Common myeloid progenitor, CD34-positive (primary cell): ENCODE measurements around the gene DRG2.

Source experiments
- CTCF ChIA-PET: fragments of 350-600 bp; sonication (Branson Sonifier 250); formaldehyde crosslinking; loops from one replicate; lab custom pipeline; 2021; ENCODE audit warnings: antibody characterized with exemption; lab: Charles Lee
- POLR2A ChIA-PET: fragments of 350-600 bp; sonication (Branson Sonifier 250); formaldehyde crosslinking; loops from one replicate; lab custom pipeline; 2021; ENCODE audit warnings: antibody characterized with exemption; lab: Charles Lee
- DNase-seq, 3 donors: peaks; one replicate each; pipeline versions ENCODE4 v3.0.0 to v3.0.0-alpha.2; 2013
- H3K27ac ChIP-seq, 2 experiments: 1 replicate in 1 of 2; 2 replicates in 1 of 2; pipeline ENCODE4 v1.7.0; 2013; ENCODE audit warnings: inconsistent platforms in 2 of 2, low read length in 2 of 2, mild to moderate bottlenecking in 2 of 2, low read depth in 1 of 2, moderate library complexity in 1 of 2; ENCODE audit not compliant: severe bottlenecking in 2 of 2, insufficient read depth in 1 of 2, poor library complexity in 1 of 2
- H3K27me3 ChIP-seq, 5 experiments: replicated peaks in 2 of 5; 1 replicate in 3 of 5; 2 replicates in 2 of 5; pipeline versions ENCODE4 v1.6.1 to v1.7.0; 2013; ENCODE audit warnings: low read length in 4 of 5, mild to moderate bottlenecking in 2 of 5, moderate library complexity in 2 of 5, inconsistent platforms in 1 of 5; ENCODE audit not compliant: insufficient read depth in 5 of 5, control insufficient read depth in 4 of 5
- H3K36me3 ChIP-seq, 4 experiments: 1 replicate in 2 of 4; 2 replicates in 2 of 4; pipeline versions ENCODE4 v1.6.1 to v1.7.0; 2013; ENCODE audit warnings: low read length in 3 of 4, control low read depth in 1 of 4, mild to moderate bottlenecking in 1 of 4; ENCODE audit not compliant: control insufficient read depth in 4 of 4, insufficient read depth in 4 of 4
- H3K4me1 ChIP-seq, 4 experiments: 1 replicate in 3 of 4; 2 replicates in 1 of 4; pipeline versions ENCODE4 v1.6.1 to v1.7.1; 2013; ENCODE audit warnings: low read length in 3 of 4, mild to moderate bottlenecking in 3 of 4, control low read depth in 1 of 4, inconsistent platforms in 1 of 4, moderate library complexity in 1 of 4; ENCODE audit not compliant: control insufficient read depth in 4 of 4, insufficient read depth in 4 of 4; ENCODE audit errors: control extremely low read depth in 1 of 4
- H3K4me3 ChIP-seq, 7 experiments: 1 replicate in 4 of 7; 2 replicates in 3 of 7; pipeline versions ENCODE4 v1.5.1 to v1.7.0; 2013; ENCODE audit warnings: mild to moderate bottlenecking in 7 of 7, low read length in 6 of 7, moderate library complexity in 6 of 7, inconsistent platforms in 2 of 7, low read depth in 2 of 7, control low read depth in 1 of 7; ENCODE audit not compliant: insufficient read depth in 4 of 7, control insufficient read depth in 1 of 7; ENCODE audit errors: extremely low read depth in 1 of 7
- H3K9me3 ChIP-seq, 5 experiments: 1 replicate in 4 of 5; 2 replicates in 1 of 5; pipeline versions ENCODE4 v1.6.1 to v1.7.1; 2013; ENCODE audit warnings: low read length in 4 of 5, mild to moderate bottlenecking in 2 of 5, inconsistent platforms in 1 of 5, low read depth in 1 of 5, moderate library complexity in 1 of 5; ENCODE audit not compliant: control insufficient read depth in 4 of 5, insufficient read depth in 2 of 5; ENCODE audit errors: control extremely low read depth in 1 of 5
- WGBS: methylation state at CpG from one replicate; pipeline ENCODE4 v1.1.5; 2013; ENCODE audit not compliant: insufficient coverage; 5-methylcytosine and 5-hydroxymethylcytosine counted together

The DRG2 gene

GRCh38 chr17:18099516-18099915 is 11.8 kb downstream of the DRG2 start:
- CTCF ChIA-PET: no interaction called here
- POLR2A ChIA-PET: no interaction called here
- 94% methylated on average over 13 of the region's 14 CpGs for WGBS

GRCh38 chr17:18100616-18101015 is 12.9 kb downstream of the DRG2 start:
- ChIA-PET POLR2A (interaction anchor here (1.2 kb wide), 1 partner anchor 9 kb away, joined by 4 read pairs; no protein-coding TSS in a partner anchor), CTCF (interaction anchor here (3.2 kb wide), 1 partner anchor 11 kb away, joined by 11 read pairs; no protein-coding TSS in a partner anchor)
- no peaks in the 10 kb centered on the region for H3K27me3 ChIP-seq
- H3K27ac ChIP-seq: no peak overlapping the region
- H3K4me1 ChIP-seq: peaks cover 0 to 13% (median 12%) of the 10 kb centered on the region in 4 experiments
- H3K36me3 ChIP-seq: peaks cover 10 to 86% (median 68%) of the 10 kb centered on the region in 4 experiments
- no peak for DNase-seq
- 88% methylated on average over 10 of the region's 10 CpGs for whole genome bisulfite sequencing
- H3K4me3 ChIP-seq: no peak overlapping the region
- no peaks in the 10 kb centered on the region for H3K9me3 ChIP-seq

More at GRCh38 chr17:18099516-18099915, 11.8 kb downstream of the DRG2 start:
- no peak overlapping the region for H3K4me3 ChIP-seq
- H3K27ac ChIP-seq: no peak overlapping the region
- H3K9me3 ChIP-seq: no peaks in the 10 kb centered on the region
- no peak for DNase-seq
- H3K27me3 ChIP-seq: no peaks in the 10 kb centered on the region
- H3K36me3 ChIP-seq: peaks cover 10 to 76% (median 65%) of the 10 kb centered on the region in 4 experiments
- peaks cover 0 to 13% (median 12%) of the 10 kb centered on the region in 4 experiments for H3K4me1 ChIP-seq

GRCh38 chr17:18101828-18102227 is 14.1 kb downstream of the DRG2 start:
- H3K27ac ChIP-seq: no peak overlapping the region
- no peaks in the 10 kb centered on the region for H3K9me3 ChIP-seq
- CTCF ChIA-PET: interaction anchor here (3.2 kb wide), 1 partner anchor 12 kb away, joined by 11 read pairs; no protein-coding TSS in a partner anchor
- H3K4me1 ChIP-seq: peaks cover 0 to 13% (median 12%) of the 10 kb centered on the region in 4 experiments
- WGBS: 92% methylated on average over 9 of the region's 9 CpGs
- H3K27me3 ChIP-seq: no peaks in the 10 kb centered on the region
- DNase-seq: no peak
- no peak overlapping the region for H3K4me3 ChIP-seq
- H3K36me3 ChIP-seq: peaks cover 7 to 86% (median 62%) of the 10 kb centered on the region in 4 experiments
- POLR2A ChIA-PET: interaction anchor here (1.2 kb wide), 1 partner anchor 8 kb away, joined by 4 read pairs; no protein-coding TSS in a partner anchor

- DNase-seq: peak; percentile 45 to 88 (median 85)
- Histone ChIP-seq H3K36me3 (peaks cover 5 to 86% (median 60%) of the 10 kb centered on the region in 4 experiments), H3K4me1 (peaks cover 0 to 13% (median 12%) of the 10 kb centered on the region in 4 experiments), H3K9me3 (no peaks in the 10 kb centered on the region), H3K27ac (no peak overlapping the region), H3K27me3 (no peaks in the 10 kb centered on the region), H3K4me3 (no peak overlapping the region)
- 26% methylated on average over 3 of the region's 3 CpGs for WGBS
- ChIA-PET CTCF (interaction anchor here (3.2 kb wide), 1 partner anchor 13 kb away, joined by 11 read pairs; no protein-coding TSS in a partner anchor), POLR2A (interaction anchor here (0.7 kb wide), 1 partner anchor 35 kb away, joined by 3 read pairs; no protein-coding TSS in a partner anchor)
Observed at GRCh38 chr17:18102640-18103039, 14.9 kb downstream of the DRG2 start.

GRCh38 chr17:18105027-18105426 is 17.3 kb downstream of the DRG2 start:
- POLR2A ChIA-PET: no interaction called here
- H3K27ac ChIP-seq: no peak overlapping the region
- H3K4me3 ChIP-seq: no peak overlapping the region
- H3K4me1 ChIP-seq: peaks cover 0 to 13% (median 12%) of the 10 kb centered on the region in 4 experiments
- H3K27me3 ChIP-seq: no peaks in the 10 kb centered on the region
- CTCF ChIA-PET: interaction anchor here (0.9 kb wide), 1 partner anchor 11 kb away, joined by 3 read pairs; no protein-coding TSS in a partner anchor
- WGBS: 100% methylated on average over 1 of the region's 3 CpGs
- DNase-seq: no peak
- H3K9me3 ChIP-seq: no peaks in the 10 kb centered on the region
- peaks cover 2 to 64% (median 40%) of the 10 kb centered on the region in 4 experiments for H3K36me3 ChIP-seq

- peaks cover 0 to 13% (median 12%) of the 10 kb centered on the region in 4 experiments for H3K4me1 ChIP-seq
- peaks cover 0 to 59% (median 36%) of the 10 kb centered on the region in 4 experiments for H3K36me3 ChIP-seq
- no peak overlapping the region for H3K4me3 ChIP-seq
- H3K27me3 ChIP-seq: no peaks in the 10 kb centered on the region
- POLR2A ChIA-PET: no interaction called here
- no peak for DNase-seq
- CTCF ChIA-PET: no interaction called here
- no peak overlapping the region for H3K27ac ChIP-seq
- no peaks in the 10 kb centered on the region for H3K9me3 ChIP-seq
- 90% methylated on average over 6 of the region's 6 CpGs for WGBS
Observed at GRCh38 chr17:18105595-18105994, 17.8 kb downstream of the DRG2 start.

GRCh38 chr17:18106211-18106610 is 18.5 kb downstream of the DRG2 start:
- Histone ChIP-seq H3K4me1 (peaks cover 0 to 13% (median 12%) of the 10 kb centered on the region in 4 experiments), H3K27me3 (no peaks in the 10 kb centered on the region), H3K36me3 (peaks cover 0 to 52% (median 32%) of the 10 kb centered on the region in 4 experiments), H3K27ac (no peak overlapping the region), H3K4me3 (no peak overlapping the region), H3K9me3 (no peaks in the 10 kb centered on the region)
- ChIA-PET CTCF (no interaction called here), POLR2A (no interaction called here)
- 98% methylated on average over 6 of the region's 9 CpGs for WGBS
- no peak for DNase-seq
